Stimulated activated CD4-positive, alpha-beta T cell treated with anti-CD3 and anti-CD28 coated beads, Interleukin-2, amount 100 ng/mL, for 24 hours (primary cell): ENCODE measurements around the gene C11orf58.

Experiments used
- DNase-seq, 2 donors: peaks; one replicate each; pipeline ENCODE4 v3.0.0-alpha.2; 2020

Gene C11orf58

DNA sequence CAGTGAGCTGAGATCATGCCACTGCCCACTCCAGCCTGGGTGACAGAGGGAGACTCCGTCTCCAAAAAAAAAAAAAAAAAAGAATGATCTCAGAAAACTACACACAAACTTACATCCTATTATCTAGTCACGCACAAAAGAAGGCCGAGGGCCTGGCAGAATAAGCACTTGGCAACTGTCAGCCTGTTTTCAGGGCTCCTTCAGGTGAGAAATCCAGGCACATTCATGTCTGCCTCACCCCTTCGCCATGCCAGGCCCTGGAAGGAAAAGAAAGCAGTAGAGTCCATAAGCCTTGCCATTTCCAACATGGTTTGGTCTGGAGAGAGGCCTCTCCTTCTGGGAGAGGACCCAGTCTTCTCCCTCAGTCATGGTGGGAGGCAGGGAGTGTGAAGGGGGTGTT is 30.9 kb downstream of the C11orf58 start:
- no peak for DNase-seq

- no peak for DNase-seq
Observed at GRCh38 chr11:16770016-16770415, 31.6 kb downstream of the C11orf58 start.

DNA sequence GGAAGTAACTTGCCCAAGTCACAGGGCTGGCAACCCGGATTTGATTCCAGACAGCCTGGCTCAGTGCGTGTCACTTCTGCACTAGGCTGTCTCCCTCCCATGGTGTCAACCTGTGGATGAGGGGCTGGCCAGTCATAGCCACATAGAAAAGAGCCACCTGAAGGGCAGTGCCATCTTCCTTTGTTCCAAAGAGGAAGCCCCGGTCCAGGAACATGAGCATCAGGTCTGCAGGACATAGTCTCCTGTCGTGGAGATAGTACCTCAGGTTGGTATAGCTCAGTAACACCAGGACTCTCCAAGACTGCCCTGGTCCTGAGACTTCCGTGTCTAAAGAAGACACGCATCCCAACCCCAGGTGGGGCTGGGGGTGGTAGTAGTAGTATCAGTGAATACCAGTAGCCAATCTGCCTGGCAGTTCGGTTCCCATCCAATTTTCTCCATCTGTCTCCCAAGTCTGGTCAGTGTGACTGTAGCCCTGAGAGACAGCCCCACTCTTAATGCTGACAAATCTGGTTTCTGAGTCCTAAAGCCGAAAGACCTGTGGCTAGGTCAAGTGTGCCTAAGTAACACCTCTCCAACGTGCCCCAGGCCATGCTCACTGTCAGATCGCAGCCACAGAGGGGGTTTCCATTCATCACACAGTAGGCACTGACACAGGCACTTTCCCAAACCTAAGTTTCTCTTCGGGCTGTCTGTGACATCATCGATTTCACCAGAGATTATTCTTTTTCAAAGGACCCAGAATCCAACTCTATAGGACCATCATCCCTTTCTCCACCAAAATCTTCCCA is 33.1 kb downstream of the C11orf58 start:
- no peak for DNase-seq

- DNase-seq = no peak
Observed at GRCh38 chr11:16772141-16772512, 33.7 kb downstream of the C11orf58 start.

- no peak for DNase-seq
Observed at GRCh38 chr11:16773981-16774935, 35.8 kb downstream of the C11orf58 start.

DNA sequence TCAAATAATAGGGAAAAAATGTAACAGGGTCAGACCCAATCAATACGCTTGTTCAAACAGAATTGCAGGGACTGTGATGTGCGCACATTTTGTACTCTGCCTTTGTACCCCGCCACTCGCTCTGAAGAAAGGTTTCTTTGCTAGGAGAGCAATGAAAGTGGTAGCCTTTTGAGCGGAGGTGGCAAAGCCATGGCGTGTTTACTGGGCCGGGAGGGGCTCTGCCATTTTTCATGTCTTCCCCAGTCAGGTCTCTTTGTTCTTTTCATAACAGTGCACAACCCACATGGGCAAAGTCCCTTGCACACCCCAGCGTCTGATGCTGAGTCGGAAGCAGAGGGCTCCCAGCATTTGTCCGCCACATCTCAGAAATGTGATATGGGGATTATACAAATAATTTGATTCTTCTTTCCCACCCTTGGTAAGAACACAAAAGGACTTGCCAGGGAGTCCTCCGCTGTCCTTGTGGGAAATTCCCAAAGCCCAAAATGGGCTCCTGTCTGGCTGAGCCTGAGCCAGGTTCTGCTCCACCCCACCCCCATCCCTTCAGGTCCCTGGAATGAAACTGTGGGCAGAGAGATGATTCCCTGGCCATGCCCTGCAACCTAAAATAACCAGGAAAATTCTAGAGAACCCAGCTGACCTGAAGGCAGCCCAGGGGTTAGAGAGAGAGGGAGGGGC is 36.6 kb downstream of the C11orf58 start:
- DNase-seq = no peak

- no peak for DNase-seq
Observed at GRCh38 chr11:16775614-16776283, 37.3 kb downstream of the C11orf58 start.

DNA sequence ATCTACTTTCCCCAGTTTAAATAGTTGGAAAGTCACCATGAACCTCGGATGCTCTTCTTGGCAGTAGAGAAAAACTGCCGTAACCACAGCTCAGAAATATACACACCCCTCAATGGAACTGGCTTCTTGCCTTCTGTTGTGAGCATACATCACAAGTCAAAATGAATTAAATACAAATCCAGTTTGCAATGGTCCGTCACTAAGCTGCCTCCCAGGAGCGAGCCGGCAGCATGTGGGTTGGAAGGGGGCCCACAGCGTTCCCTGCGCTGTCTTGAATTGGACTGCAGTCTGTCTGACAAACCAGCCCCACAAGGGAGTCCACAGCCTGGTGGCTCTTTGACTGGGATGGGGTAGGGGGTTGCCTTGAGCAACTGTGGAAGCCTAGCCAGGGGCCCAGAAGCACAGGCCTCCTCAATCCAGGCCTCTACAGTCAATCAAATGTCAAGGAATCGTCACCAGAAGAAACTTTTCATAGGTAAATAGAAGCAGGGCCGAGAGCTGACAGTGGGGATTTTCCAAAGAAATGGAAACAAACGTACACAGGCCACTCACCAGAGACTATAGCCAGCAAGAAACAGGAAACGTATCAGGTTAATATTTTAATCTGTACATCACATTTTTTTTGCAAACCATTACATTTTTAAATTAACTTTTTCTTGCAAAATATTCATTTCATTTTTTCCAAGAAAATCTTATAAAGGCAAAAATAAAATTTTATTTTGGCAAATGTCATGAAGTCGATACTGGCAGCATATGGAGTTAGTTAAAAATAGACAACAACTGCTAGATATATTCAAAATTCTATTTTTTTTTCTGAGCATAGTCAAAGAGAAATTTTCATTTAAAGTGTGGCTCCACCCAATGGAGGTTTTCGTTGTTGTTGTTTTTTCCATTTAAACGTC is 38.5 kb downstream of the C11orf58 start:
- DNase-seq = no peak

GRCh38 chr11:16777613-16777975 is 39.1 kb downstream of the C11orf58 start:
- no peak for DNase-seq

GRCh38 chr11:16778286-16778685 is 39.8 kb downstream of the C11orf58 start:
- DNase-seq = no peak

DNA sequence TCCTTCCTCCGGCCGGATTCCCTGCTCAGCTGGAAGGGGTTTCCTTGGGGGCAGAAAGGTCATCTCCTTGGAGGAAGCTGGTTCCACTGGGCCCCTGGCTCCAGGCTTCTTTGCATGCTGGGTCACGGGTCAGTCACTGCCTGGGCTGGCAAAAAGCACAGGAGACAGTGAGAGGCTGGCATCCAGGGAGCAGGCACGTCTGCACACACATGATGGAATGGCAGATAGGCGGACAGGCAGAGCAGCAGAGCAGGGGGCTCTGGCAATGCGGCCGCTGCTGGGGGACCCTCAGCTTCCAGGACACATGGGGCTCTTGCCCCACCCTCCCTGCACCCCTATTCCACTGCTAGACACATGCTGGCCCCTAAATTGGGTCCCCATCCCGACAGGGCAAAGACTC is 40.4 kb downstream of the C11orf58 start:
- no peak for DNase-seq

GRCh38 chr11:16779436-16779835 is 41.0 kb downstream of the C11orf58 start:
- no peak for DNase-seq

DNA sequence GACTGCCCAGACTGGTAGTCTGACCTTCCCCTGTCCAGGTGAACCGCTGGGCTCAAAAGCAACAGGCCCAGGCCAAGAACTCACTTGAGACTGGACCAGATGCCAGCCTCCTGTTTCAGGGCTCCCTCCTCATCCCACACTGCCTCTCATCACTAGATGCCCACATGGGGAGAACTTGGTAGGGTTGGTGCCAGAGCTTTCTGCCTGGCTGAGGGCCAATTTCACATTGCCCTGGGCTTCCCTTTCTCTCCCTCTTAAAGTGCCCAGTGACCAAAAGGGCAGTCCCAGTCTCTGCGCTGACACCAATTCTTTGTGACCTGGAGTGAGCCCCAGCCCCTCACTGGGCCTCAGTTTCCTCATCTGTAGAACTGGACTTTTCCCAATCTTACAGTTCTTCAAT is 41.7 kb downstream of the C11orf58 start:
- DNase-seq = no peak

DNA sequence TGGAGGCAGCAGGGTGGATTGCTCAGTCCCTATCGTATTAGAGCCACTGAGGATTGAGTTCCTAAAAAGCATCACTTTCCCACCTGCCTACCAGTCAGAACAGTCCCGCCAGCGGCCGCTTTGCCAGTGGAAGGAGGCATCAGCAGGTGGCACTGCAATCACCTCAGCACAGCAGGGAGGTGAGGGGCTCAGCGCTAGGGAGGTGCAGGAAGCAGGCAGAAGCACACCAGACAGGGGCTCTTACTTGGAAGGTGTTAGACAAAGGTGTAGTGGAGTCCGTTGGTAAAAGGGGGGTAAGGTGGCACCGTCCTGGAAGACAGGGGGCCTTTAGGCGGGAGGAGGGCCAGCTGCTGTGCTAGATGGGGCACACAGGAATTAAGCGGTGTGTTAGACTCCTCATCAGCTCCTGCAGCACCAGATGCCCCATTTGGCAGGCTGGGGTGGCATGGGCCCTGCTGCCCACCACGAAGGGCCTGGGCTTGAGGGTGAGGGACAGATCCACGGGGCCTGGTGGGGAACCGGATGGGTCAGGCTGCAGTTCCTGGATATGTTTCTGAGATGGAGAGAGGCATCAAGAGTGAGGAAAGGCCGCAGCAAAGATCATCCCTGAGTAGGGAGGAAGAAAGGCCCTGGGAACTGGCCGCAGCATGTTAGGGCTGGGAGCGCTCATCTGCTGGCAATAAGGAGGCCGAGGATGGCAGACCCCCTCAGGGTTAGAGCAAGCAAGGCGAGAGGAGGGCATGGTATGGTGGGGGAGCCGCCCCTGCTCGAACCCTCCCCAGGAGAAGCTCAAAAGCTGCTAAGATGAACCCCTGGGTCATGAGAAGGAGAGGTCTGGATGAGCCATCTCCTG is 42.5 kb downstream of the C11orf58 start:
- no peak for DNase-seq

DNA sequence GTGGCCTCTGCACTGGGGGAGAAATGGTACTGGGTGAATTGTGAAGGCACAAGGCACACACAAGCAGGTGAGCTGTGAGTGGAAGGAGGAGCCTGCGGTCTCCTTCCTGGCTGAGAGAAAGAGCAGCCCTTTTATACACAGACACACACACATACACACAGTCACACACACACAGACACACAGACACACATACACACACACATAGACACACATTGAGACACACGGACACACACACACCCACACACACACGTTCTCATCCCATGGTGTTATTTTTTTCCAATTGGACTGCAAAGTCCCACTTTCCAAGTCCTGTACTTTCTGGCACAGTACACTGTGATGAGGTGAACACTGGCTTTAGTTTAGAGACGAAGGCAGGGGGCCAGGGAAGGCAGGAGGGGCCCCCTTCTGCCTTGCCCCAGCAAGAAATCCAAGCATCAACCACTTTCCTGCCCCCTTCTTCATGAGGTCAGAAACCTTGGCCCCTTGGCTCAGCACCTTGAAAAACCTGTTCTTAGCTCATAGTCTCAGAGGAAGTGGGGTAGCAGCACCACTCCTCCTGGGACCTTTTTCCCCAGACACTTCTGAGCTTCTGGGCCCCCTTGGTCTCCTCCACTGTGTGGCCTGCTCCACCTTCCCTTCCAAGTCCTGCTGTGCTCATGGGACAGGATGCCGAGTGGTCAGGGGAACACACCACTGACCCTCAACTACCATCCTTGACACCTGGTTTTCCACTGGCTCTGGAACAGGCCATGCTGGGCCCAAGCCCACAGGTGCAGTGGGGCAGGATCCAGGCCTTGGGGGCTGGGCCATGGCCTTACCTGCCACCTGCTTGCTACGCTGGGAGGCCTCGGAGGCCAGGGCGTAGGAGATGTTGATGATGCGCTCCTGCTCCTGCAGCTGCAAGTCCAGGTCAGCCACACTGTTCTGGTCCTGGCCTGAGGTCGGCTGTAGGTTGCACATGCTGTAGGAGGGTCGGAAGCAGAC is 43.8 kb downstream of the C11orf58 start:
- DNase-seq = no peak

DNA sequence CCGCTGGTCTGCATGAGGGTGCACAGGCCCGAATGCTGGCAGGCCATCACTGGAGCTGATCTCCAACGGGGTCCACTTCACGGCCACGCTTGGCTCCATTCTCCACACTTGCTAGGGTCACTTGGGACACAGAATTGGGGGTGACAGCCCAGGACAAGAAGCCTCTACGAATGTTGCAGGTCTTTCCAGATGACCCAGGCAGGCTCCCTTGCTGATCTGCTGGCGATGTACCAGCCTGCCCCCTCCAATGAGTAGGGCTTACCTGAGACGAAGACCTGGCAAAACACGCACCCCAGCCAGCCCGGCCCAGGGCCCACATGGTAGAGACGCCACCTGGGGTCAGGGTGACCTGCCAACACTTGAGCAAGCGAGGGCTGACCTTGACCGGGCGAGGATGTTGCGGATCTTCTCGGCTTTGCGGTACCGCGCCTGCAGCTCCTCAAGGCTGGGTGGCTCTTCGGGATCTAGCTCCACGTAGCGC is 44.9 kb downstream of the C11orf58 start:
- no peak for DNase-seq

GRCh38 chr11:16784097-16784496 is 45.6 kb downstream of the C11orf58 start:
- no peak for DNase-seq

- DNase-seq = no peak
Observed at GRCh38 chr11:16784666-16785065, 46.2 kb downstream of the C11orf58 start.

- DNase-seq = peak; percentile 66 to 74
Observed at GRCh38 chr11:16785520-16786128, 47.2 kb downstream of the C11orf58 start.
